ENCODE measurements around the gene ZG16B.
A peak's percentile ranks its signal among the peaks of the same experiment; 100 is the strongest.

Gene ZG16B

DNA sequence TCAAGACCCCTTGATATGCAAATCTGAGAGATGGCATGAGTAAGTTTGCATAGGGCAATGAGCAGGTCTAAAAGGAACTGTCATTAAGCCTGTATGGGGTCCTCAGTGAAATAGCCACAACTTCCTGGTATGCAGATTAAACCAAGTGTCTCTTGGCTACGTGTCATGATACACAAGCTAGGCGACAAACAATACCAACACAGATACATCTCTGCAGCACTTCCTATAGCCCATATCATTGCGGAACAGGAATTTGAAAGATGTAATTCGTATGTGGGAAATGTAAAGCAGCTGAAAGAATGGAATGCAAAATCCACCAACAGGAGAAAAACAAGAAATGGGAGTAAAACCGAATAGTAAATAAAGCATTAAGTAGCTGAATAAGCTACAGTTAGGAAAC lies 15.0 kb downstream of the ZG16B start:
- H3K4me3 ChIP-seq (ENCODE audit: low read depth, low read length) = no peak overlapping the region
- ChIA-PET POLR2A (no interaction called here), CTCF (interaction anchor here (0.5 to 2.3 kb wide), 8 partner anchors 9 to 94 kb away, joined by 3 to 17 read pairs (median 4); no protein-coding TSS in a partner anchor)
- no peak overlapping the region for H3K27ac ChIP-seq (ENCODE audit: extremely low read depth, low read depth, low read length)
- H3K36me3 ChIP-seq (ENCODE audit: control insufficient read depth in 2 of 2, insufficient read depth in 1 of 2, low read length in 2 of 2) = no peaks in the 10 kb centered on the region
- H3K4me1 ChIP-seq (ENCODE audit: control insufficient read depth, insufficient read depth, low read length) = 0 out of 2 replicates have a peak, but pooled peaks cover 3% of the 10 kb centered on the region
- no peaks in the 10 kb centered on the region for H3K9me3 ChIP-seq (ENCODE audit: control insufficient read depth, insufficient read depth, low read depth, low read length)
- TF ChIP-seq ZNF335 (tag by site-specific recombination; conservative IDR thresholded peaks at IDR 0.05) = 0 out of 2 replicates have a peak, but pooled peaks have one; percentile 28
- TF ChIP-seq ZBTB48 (tag by site-specific recombination; IDR thresholded peaks at IDR 0.05) = no peak

DNA sequence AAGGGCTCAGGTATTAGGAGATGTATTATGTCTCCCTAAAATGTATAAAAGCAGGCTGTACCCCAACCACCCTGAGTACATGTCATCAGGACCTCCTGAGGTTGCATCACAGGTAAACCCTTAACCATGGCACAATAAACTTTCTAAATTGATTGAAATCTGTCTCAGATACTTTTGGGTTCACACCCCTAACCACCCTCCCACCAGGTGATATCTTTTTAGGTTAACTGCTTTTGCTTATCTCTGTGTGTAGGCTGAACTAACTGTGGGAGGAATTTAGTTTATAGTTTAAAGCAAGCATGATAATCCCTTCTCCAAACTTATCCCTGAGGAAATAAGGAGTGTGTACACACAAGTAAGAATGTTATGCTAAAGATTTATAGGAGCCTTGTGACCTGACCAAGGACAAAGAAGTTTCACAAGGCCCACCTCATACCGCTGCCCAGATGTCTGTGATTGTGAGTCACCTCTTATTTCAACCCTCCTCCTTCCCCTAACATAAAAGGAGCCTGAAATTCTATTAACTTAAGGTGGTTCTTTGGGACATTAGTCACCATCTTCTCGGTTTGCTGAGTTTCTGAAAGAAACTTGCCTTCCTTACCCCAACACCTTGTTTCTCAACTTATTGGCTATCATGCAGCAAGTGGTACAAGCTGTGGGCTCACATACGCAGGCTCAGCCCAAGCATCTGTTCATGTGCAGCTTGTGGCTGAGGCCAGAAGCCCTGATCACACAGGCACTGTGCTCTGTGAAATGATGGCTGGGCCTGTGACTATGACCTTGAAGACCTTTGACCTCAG lies 16.6 kb downstream of the ZG16B start:
- POLR2A ChIA-PET = no interaction called here
- H3K9me3 ChIP-seq (ENCODE audit: control insufficient read depth, insufficient read depth, low read depth, low read length) = no peaks in the 10 kb centered on the region
- CTCF ChIA-PET = no interaction called here
- TF ChIP-seq, protein P1, sequence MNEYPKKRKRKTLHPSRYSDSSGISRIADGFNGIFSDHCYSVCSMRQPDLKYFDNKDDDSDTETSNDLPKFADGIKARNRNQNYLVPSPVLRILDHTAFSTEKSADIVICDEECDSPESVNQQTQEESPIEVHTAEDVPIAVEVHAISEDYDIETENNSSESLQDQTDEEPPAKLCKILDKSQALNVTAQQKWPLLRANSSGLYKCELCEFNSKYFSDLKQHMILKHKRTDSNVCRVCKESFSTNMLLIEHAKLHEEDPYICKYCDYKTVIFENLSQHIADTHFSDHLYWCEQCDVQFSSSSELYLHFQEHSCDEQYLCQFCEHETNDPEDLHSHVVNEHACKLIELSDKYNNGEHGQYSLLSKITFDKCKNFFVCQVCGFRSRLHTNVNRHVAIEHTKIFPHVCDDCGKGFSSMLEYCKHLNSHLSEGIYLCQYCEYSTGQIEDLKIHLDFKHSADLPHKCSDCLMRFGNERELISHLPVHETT (tag by site-specific recombination; IDR thresholded peaks at IDR 0.05) = no peak
- TF ChIP-seq ZNF335 (tag by site-specific recombination; conservative IDR thresholded peaks at IDR 0.05) (0 out of 2 replicates have a peak, but pooled peaks have one; percentile 33), EGR2 (tag by site-specific recombination; IDR thresholded peaks at IDR 0.05; ENCODE audit: low read depth) (peak; percentile 95), ZFHX2 (tag by site-specific recombination; conservative IDR thresholded peaks at IDR 0.05) (peak; percentile 91), ZBTB7A (tag by site-specific recombination; IDR thresholded peaks at IDR 0.05; ENCODE audit: low read depth) (no peak)
- no peak overlapping the region for H3K27ac ChIP-seq (ENCODE audit: extremely low read depth, low read depth, low read length)
- 0 out of 2 replicates have a peak, but pooled peaks cover 3% of the 10 kb centered on the region for H3K4me1 ChIP-seq (ENCODE audit: control insufficient read depth, insufficient read depth, low read length)
- no peak overlapping the region for H3K4me3 ChIP-seq (ENCODE audit: low read depth, low read length)
- H3K36me3 ChIP-seq (ENCODE audit: control insufficient read depth in 2 of 2, insufficient read depth in 1 of 2, low read length in 2 of 2) = no peaks in the 10 kb centered on the region

DNA sequence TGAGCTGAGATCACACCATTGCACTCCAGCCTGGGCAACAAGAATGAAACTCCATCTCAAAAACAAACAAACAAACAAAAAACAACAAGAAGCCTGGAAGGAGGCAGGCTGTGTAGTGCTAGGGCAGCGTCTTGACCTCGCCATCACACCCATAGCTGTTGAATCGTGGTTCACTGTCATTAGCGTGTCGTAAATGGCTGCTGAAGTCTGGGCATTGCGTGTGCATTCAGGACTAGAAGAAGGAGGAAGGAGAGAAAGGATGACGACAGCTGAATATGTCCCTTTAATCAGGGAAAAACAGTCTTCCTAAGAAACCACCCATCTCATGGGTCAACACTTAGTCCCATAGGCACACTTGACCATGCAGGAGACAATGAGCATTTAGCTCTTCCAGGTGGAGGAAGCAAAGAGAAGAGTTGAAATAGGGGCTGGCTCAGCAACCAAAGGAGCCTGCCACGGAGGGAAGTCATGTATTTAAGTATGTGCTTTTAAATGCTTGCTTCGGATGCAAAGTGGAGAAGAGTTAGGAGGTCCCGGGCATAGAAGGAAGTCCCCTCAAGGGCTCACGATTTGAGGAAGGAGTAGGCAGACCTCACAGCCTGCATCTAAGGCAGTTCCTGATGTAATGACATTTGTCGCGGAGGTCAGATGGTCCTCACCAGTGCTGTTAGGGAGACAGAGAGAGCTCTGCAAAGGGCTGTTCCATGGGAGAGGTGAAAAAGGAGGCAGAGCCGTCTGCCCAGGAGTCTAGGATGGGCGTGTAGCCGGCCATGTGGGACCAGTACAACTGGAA lies 19.0 kb downstream of the ZG16B start:
- Histone ChIP-seq H3K36me3 (ENCODE audit: control insufficient read depth in 2 of 2, insufficient read depth in 1 of 2, low read length in 2 of 2) (no peaks in the 10 kb centered on the region), H3K27ac (ENCODE audit: extremely low read depth, low read depth, low read length) (no peak overlapping the region), H3K9me3 (ENCODE audit: control insufficient read depth, insufficient read depth, low read depth, low read length) (no peaks in the 10 kb centered on the region), H3K4me1 (ENCODE audit: control insufficient read depth, insufficient read depth, low read length) (0 out of 2 replicates have a peak, but pooled peaks cover 3% of the 10 kb centered on the region), H3K4me3 (ENCODE audit: low read depth, low read length) (no peak overlapping the region)
- TF ChIP-seq, protein P2, sequence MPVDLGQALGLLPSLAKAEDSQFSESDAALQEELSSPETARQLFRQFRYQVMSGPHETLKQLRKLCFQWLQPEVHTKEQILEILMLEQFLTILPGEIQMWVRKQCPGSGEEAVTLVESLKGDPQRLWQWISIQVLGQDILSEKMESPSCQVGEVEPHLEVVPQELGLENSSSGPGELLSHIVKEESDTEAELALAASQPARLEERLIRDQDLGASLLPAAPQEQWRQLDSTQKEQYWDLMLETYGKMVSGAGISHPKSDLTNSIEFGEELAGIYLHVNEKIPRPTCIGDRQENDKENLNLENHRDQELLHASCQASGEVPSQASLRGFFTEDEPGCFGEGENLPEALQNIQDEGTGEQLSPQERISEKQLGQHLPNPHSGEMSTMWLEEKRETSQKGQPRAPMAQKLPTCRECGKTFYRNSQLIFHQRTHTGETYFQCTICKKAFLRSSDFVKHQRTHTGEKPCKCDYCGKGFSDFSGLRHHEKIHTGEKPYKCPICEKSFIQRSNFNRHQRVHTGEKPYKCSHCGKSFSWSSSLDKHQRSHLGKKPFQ (tag by site-specific recombination; IDR thresholded peaks at IDR 0.05) = no peak
- no peak for TF ChIP-seq ZSCAN30 (tag by site-specific recombination; IDR thresholded peaks at IDR 0.05)
- CTCF ChIA-PET = interaction anchor here (1.1 kb wide), 1 partner anchor 82 kb away, joined by 4 read pairs; no protein-coding TSS in a partner anchor
- POLR2A ChIA-PET = interaction anchor here (1.4 kb wide), 1 partner anchor 19 kb away, joined by 3 read pairs; no protein-coding TSS in a partner anchor

DNA sequence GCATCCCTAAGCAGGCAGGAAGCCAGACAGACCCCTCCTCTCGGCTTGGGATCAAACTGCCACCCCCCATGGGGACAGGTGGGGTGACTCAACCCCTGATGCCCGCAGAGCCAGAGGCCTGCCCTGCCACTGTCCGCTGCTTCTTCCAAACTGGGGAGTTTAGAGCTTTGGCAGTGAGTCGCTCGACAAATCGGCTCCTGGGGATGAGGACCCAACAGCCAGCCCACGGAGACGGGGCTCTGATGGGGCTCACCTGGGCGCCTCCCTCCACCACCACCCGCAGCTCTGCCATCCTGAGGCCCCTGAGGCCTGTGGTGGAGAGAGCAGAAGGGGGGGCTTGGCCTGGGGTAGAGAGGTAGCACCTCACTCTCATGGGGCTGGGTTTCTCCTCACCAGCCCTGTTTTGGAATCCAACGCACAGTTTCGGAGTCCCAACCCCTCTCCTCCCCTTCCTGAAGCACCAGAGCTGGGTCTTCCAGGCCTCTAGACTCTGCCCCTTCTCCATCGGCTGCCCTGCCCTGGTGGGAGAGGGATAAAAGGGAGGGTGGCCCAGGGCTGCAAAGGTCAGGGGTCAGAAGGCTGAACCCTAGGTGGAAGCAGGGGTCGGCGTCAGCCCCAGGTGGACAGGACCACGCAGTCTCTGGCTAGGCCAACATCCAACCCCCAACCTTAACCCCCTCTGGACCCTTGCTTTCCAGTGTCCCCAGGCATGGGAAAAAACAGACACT lies 22.1 kb downstream of the ZG16B start:
- H3K4me3 ChIP-seq (ENCODE audit: low read depth, low read length) = no peak overlapping the region
- no peak overlapping the region for H3K27ac ChIP-seq (ENCODE audit: extremely low read depth, low read depth, low read length)
- POLR2A ChIA-PET = no interaction called here
- no peaks in the 10 kb centered on the region for H3K4me1 ChIP-seq (ENCODE audit: control insufficient read depth, insufficient read depth, low read length)
- TF ChIP-seq ZNF16 (tag by site-specific recombination; IDR thresholded peaks at IDR 0.05; ENCODE audit: low read depth) (no peak), ZBTB1 (tag by site-specific recombination; IDR thresholded peaks at IDR 0.05) (no peak), ZNF664 (tag by site-specific recombination; IDR thresholded peaks at IDR 0.05) (no peak), GLIS2 (tag by site-specific recombination; IDR thresholded peaks at IDR 0.05) (no peak), TRIM28 (IDR thresholded peaks at IDR 0.05; ENCODE audit: borderline replicate concordance, low read length) (no peak)
- H3K36me3 ChIP-seq (ENCODE audit: control insufficient read depth in 2 of 2, insufficient read depth in 1 of 2, low read length in 2 of 2) = no peaks in the 10 kb centered on the region
- H3K9me3 ChIP-seq (ENCODE audit: control insufficient read depth, insufficient read depth, low read depth, low read length) = no peaks in the 10 kb centered on the region
- CTCF ChIA-PET = interaction anchor here (0.8 kb wide), 1 partner anchor 68 kb away, joined by 3 read pairs; no protein-coding TSS in a partner anchor
